ENCODE results near the gene CDK16. TPM values are rescaled to one million over a fixed set of nuclear protein-coding genes. Genes with fewer than 3 reads are reported as not detected.

The CDK16 gene
- total and polyA plus RNA-seq, 9 of the 15 experiments (the other 6 are each of a cell fraction or from before 2014, with no cell fraction given), result 3.9 to 104 (median 57.5) TPM

DNA sequence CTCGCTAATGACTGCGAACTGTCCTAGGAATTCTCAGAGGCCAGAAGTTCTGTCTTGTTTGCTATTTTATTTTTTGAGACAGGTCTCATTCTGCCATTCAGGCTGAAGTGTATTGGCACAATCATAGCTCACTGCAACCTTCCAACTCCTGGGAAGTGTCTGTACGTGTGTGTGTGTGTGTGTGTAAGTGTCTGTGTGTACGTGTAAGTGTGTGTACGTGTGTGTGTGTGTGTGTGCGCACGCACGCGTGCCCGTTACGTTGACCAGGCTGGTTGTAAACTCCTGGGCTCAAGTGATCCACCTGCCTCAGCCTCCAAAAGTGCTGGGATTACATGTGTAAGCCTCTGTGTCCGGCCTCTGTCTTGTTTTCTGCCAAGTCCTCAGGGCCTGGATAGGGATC lies 10.4 kb upstream of the CDK16 start:
- intact Hi-C loops (cut with micrococcal nuclease), result no loop called here
- in situ Hi-C loops (cut with MboI), result no loop called here
- Histone ChIP-seq H3K9me1 (ENCODE audit: control insufficient read depth, insufficient read depth, low read length) (no peaks in the 10 kb centered on the region), H3K4me2 (ENCODE audit: insufficient read depth, low read length) (no peak overlapping the region), H2AFZ (ENCODE audit: low read depth, low read length) (no peak overlapping the region), H3K27ac (ENCODE audit: extremely low read depth, low read depth, low read length) (no peak overlapping the region), H3K36me3 (ENCODE audit: control insufficient read depth, insufficient read depth, low read length) (peaks cover 92% of the 10 kb centered on the region), H3K27me3 (ENCODE audit: control insufficient read depth in 2 of 2, insufficient read depth in 2 of 2, low read length in 2 of 2) (no peaks in the 10 kb centered on the region), H4K20me1 (replicated peaks; ENCODE audit: control insufficient read depth, insufficient read depth, low read length) (no peaks in the 10 kb centered on the region), H3K4me3 (no peak overlapping the region), H3K4me1 (replicated peaks in 1 of 2; ENCODE audit: control insufficient read depth in 2 of 2, insufficient read depth in 2 of 2, low read length in 2 of 2) (no peaks in the 10 kb centered on the region; a peak in 1 of 5 replicates), H3K79me2 (ENCODE audit: control insufficient read depth, insufficient read depth, low read length) (no peaks in the 10 kb centered on the region), H3K9me3 (replicated peaks; ENCODE audit: control insufficient read depth, insufficient read depth, low read depth, low read length) (no peaks in the 10 kb centered on the region), H3K9ac (ENCODE audit: insufficient read depth in 1 of 2, low read depth in 2 of 2, low read length in 2 of 2) (no peak overlapping the region)
- TF ChIP-seq ZNF511 (CRISPR knock-in tag; IDR thresholded peaks at IDR 0.05) (no peak), SIN3A (IDR thresholded peaks at IDR 0.05; ENCODE audit: borderline replicate concordance in 2 of 2, control insufficient read depth in 1 of 2, low read depth in 2 of 2, low read length in 2 of 2) (no peak), HNRNPL (IDR thresholded peaks at IDR 0.05; ENCODE audit: low read depth, low read length) (no peak), U2AF1 (optimal IDR thresholded peaks at IDR 0.05; ENCODE audit: low read depth, low read length) (no peak), FOXK2 (conservative IDR thresholded peaks at IDR 0.05 in 1 of 2, IDR thresholded peaks at IDR 0.05 in 1 of 2; ENCODE audit: low read depth in 2 of 2) (no peak), CBFA2T2 (conservative IDR thresholded peaks at IDR 0.05) (no peak), ZNF3 (CRISPR knock-in tag; IDR thresholded peaks at IDR 0.05) (no peak), TFAP4 (CRISPR knock-in tag; IDR thresholded peaks at IDR 0.05; ENCODE audit: borderline replicate concordance) (no peak), ZNF551 (CRISPR knock-in tag; IDR thresholded peaks at IDR 0.05) (no peak), CLOCK (CRISPR knock-in tag; IDR thresholded peaks at IDR 0.05; ENCODE audit: borderline replicate concordance) (no peak), NFYB (IDR thresholded peaks at IDR 0.05; ENCODE audit: extremely low read depth, insufficient read length) (no peak), ZFP30 (CRISPR knock-in tag; IDR thresholded peaks at IDR 0.05; ENCODE audit: borderline replicate concordance) (no peak), POLR3A (IDR thresholded peaks at IDR 0.05; ENCODE audit: borderline replicate concordance, extremely low read depth, insufficient read depth, insufficient read length) (no peak), SMAD3 (CRISPR knock-in tag; conservative IDR thresholded peaks at IDR 0.05) (no peak), TAL1 (IDR thresholded peaks at IDR 0.05) (no peak), SP1 (CRISPR knock-in tag; IDR thresholded peaks at IDR 0.05) (no peak)
- TF ChIP-seq, protein P1, sequence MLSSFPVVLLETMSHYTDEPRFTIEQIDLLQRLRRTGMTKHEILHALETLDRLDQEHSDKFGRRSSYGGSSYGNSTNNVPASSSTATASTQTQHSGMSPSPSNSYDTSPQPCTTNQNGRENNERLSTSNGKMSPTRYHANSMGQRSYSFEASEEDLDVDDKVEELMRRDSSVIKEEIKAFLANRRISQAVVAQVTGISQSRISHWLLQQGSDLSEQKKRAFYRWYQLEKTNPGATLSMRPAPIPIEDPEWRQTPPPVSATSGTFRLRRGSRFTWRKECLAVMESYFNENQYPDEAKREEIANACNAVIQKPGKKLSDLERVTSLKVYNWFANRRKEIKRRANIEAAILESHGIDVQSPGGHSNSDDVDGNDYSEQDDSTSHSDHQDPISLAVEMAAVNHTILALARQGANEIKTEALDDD (IDR thresholded peaks at IDR 0.05), result no peak
- CTCF ChIA-PET (ENCODE audit: low intra/inter-chr PET ratio), result no interaction called here
- BruUV-seq (replicated peaks), result no TSS peak
- ATAC-seq, result no peak
- FAIRE-seq, result no peak
- DNase-seq (ENCODE audit: extremely low read depth in 1 of 4, low spot score in 3 of 4), result no peak
- POLR2A ChIA-PET, result interaction anchor here (0.7 kb wide), 1 partner anchor 11 kb away, joined by 3 read pairs; no protein-coding TSS in a partner anchor
- WGBS (ENCODE audit: insufficient coverage, low coverage, missing lambda C conversion rate), result 90% methylated on average over 12 of the region's 12 CpGs
